AG10803 (cell line): ENCODE results near the gene TUBB3.
A peak's percentile ranks its signal among the peaks of the same experiment; 100 is the strongest.

Source experiments
- DNase-seq: peaks from one replicate; pipeline ENCODE4 v3.0.0; 2010; ENCODE audit warnings: low read depth
- H3K4me3 ChIP-seq: 2 replicates; pipeline ENCODE4 v1.5.1; 2011; ENCODE audit warnings: mild to moderate bottlenecking, low read length, control low read depth
- CTCF ChIP-seq: conservative IDR thresholded peaks from 2 replicates; pipeline ENCODE4 v1.5.1; 2011; ENCODE audit warnings: mild to moderate bottlenecking, low read length, control low read depth, inconsistent platforms

Gene TUBB3

GRCh38 chr16:89915303-89916232, 7.6 kb upstream of the TUBB3 start:
- DNase-seq = no peak
- H3K4me3 ChIP-seq = no peak overlapping the region
- TF ChIP-seq CTCF = no peak

DNA sequence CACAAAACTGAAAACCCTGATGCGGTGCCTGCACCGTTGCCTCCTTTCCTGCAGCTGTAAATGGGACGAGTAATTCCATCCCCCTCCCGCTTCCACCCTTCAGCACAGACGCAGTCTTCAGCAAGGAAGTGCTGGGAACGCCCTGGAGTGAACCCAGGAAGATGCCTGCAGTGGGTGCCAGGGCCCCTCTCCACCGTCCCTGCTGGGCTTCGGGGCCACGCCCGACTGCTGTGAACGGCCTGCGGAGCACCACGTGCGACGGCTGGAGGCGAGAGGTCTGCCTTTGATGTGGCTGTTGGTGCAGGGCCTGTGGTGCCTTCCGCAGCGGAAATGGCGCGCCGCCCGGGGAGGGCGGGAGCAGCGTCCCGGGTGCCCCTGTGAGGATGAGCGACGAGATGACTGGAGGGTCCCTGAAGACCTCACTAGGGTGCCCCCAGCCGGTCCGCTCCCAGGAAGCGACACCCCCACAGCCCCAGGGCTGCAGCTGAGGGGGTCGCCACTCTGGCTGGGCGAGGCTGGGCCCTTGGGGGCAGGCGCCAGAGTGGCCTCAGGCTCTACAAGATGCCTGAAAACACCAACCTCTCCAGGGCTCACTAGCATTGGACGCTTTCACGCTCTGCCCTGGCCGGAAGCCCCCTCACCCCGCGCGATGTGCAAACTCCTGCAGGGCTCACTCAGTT, 5.2 kb upstream of the TUBB3 start:
- TF ChIP-seq CTCF = no peak
- peak; percentile 90 for DNase-seq
- H3K4me3 ChIP-seq = peak overlapping the region; percentile 55

DNA sequence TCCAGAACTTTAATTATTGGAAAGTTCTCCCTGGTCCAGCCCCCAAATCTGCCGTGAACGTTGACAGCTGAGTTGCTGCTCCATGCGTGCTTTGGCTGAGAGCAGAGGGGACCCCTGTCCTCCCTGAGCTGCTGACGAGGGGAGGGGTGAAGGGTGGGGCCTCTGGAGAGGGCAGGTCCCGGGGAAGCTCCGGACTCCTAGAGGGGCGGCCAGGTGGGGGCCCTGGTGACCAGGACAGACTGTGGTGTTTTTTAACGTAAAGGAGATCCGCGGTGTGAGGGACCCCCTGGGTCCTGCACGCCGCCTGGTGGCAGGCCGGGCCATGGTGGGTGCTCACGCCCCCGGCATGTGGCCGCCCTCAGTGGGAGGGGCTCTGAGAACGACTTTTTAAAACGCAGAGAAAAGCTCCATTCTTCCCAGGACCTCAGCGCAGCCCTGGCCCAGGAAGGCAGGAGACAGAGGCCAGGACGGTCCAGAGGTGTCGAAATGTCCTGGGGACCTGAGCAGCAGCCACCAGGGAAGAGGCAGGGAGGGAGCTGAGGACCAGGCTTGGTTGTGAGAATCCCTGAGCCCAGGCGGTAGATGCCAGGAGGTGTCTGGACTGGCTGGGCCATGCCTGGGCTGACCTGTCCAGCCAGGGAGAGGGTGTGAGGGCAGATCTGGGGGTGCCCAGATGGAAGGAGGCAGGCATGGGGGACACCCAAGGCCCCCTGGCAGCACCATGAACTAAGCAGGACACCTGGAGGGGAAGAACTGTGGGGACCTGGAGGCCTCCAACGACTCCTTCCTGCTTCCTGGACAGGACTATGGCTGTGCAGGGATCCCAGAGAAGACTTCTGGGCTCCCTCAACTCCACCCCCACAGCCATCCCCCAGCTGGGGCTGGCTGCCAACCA, 4.4 kb upstream of the TUBB3 start, which contains the start of gene MC1R:
Gene MC1R (plus strand): TSS at position 410 of the 895 bp plus-strand sequence. CDS start 397 bp downstream, at position 807.
- DNase-seq = no peak
- peak within 1 kb of the TSS; percentile 55 for H3K4me3 ChIP-seq
- peak; percentile 60 for TF ChIP-seq CTCF

DNA sequence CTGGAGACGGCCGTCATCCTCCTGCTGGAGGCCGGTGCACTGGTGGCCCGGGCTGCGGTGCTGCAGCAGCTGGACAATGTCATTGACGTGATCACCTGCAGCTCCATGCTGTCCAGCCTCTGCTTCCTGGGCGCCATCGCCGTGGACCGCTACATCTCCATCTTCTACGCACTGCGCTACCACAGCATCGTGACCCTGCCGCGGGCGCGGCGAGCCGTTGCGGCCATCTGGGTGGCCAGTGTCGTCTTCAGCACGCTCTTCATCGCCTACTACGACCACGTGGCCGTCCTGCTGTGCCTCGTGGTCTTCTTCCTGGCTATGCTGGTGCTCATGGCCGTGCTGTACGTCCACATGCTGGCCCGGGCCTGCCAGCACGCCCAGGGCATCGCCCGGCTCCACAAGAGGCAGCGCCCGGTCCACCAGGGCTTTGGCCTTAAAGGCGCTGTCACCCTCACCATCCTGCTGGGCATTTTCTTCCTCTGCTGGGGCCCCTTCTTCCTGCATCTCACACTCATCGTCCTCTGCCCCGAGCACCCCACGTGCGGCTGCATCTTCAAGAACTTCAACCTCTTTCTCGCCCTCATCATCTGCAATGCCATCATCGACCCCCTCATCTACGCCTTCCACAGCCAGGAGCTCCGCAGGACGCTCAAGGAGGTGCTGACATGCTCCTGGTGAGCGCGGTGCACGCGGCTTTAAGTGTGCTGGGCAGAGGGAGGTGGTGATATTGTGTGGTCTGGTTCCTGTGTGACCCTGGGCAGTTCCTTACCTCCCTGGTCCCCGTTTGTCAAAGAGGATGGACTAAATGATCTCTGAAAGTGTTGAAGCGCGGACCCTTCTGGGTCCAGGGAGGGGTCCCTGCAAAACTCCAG, 3.4 kb upstream of the TUBB3 start:
- TF ChIP-seq CTCF = no peak
- H3K4me3 ChIP-seq = no peak overlapping the region
- DNase-seq = no peak

DNA sequence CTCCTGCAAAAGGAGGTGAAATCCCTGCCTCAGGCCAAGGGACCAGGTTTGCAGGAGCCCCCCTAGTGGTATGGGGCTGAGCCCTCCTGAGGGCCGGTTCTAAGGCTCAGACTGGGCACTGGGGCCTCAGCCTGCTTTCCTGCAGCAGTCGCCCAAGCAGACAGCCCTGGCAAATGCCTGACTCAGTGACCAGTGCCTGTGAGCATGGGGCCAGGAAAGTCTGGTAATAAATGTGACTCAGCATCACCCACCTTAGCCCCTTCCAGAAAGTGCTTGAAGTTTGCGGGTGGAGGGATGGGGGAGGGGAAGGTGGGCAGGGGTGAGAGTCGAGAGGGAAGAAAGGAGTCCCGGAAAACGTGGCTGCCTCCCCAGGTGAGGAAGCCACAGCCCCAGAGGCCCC, 2.4 kb upstream of the TUBB3 start:
- TF ChIP-seq CTCF = no peak
- peak; percentile 30 for DNase-seq
- no peak overlapping the region; the same call in 1 of the 2 replicates for H3K4me3 ChIP-seq

- H3K4me3 ChIP-seq = peak overlapping the region; percentile 85
Measured at GRCh38 chr16:89921131-89921701, 1.9 kb upstream of the TUBB3 start.

More at GRCh38 chr16:89921131-89921701, 1.9 kb upstream of the TUBB3 start:
- TF ChIP-seq CTCF = no peak
- DNase-seq = no peak
